Activated CD8-positive, alpha-beta memory T cell treated with anti-CD3 and anti-CD28 coated beads, Interleukin-2, amount 50 U/mL, for 48 hours (primary cell): ENCODE results near the gene SIX2.

ENCODE experiments used
- DNase-seq: peaks from one replicate; pipeline ENCODE4 v3.0.0-alpha.2; 2020

SIX2 gene

GRCh38 chr2:45014831-45015230 lies 5.6 kb upstream of the SIX2 start:
- DNase-seq = no peak

GRCh38 chr2:45014016-45014702 lies 4.9 kb upstream of the SIX2 start:
- peak; percentile 80 for DNase-seq

- peak; percentile 54 for DNase-seq
Measured at GRCh38 chr2:45013229-45014015, 4.2 kb upstream of the SIX2 start.

GRCh38 chr2:45012733-45013132 lies 3.5 kb upstream of the SIX2 start:
- DNase-seq = no peak

- DNase-seq = no peak
Measured at GRCh38 chr2:45011621-45012602, 2.7 kb upstream of the SIX2 start.

- DNase-seq = no peak
Measured at GRCh38 chr2:45011121-45011520, 1.9 kb upstream of the SIX2 start.

GRCh38 chr2:45010702-45011012 lies 1.4 kb upstream of the SIX2 start:
- no peak for DNase-seq

GRCh38 chr2:45009928-45010701 lies 863 bp upstream of the SIX2 start:
- no peak for DNase-seq

GRCh38 chr2:45008296-45009129 lies 739 bp downstream of the SIX2 start:
- peak; percentile 64 for DNase-seq

GRCh38 chr2:45007961-45008295 lies 1.3 kb downstream of the SIX2 start:
- DNase-seq = no peak

- DNase-seq = no peak
Measured at GRCh38 chr2:45006942-45007287, 2.3 kb downstream of the SIX2 start.

- peak; percentile 58 for DNase-seq
Measured at GRCh38 chr2:45006041-45006941, 3.0 kb downstream of the SIX2 start.

GRCh38 chr2:45005261-45006002 lies 3.8 kb downstream of the SIX2 start:
- DNase-seq = no peak

GRCh38 chr2:45004562-45005191 lies 4.6 kb downstream of the SIX2 start:
- peak; percentile 57 for DNase-seq

- DNase-seq = no peak
Measured at GRCh38 chr2:45003579-45004551, 5.4 kb downstream of the SIX2 start.

- DNase-seq = no peak
Measured at GRCh38 chr2:45002686-45003085, 6.6 kb downstream of the SIX2 start.

GRCh38 chr2:45001869-45002385 lies 7.3 kb downstream of the SIX2 start:
- DNase-seq = no peak
